Neural cell (in vitro differentiated cells): ENCODE measurements around the gene HSFX3.
"Not testable (repeated sequence)": the region's sequence is repeated elsewhere in the genome, so short reads cannot be mapped to it uniquely, and the experiment has no call there.

ENCODE experiments used
- EP300 ChIP-seq: fragments of 450-650 bp; conservative IDR thresholded peaks from 2 replicates; pipeline ENCODE4 v1.6.1; 2014; ENCODE audit warnings: antibody characterized with exemption, mild to moderate bottlenecking, moderate library complexity; ENCODE audit not compliant: poor library complexity, severe bottlenecking
- EZH2 ChIP-seq: fragments of 200-600, 300-800 bp; shearing (Covaris generic), sonication (generic); IDR thresholded peaks from 2 replicates; pipeline ENCODE4 v1.6.1; 2014; ENCODE audit warnings: antibody characterized with exemption, low read length, borderline replicate concordance, mild to moderate bottlenecking; ENCODE audit not compliant: insufficient read depth, poor library complexity, severe bottlenecking
- TAF1 ChIP-seq: IDR thresholded peaks from 2 replicates; pipeline ENCODE4 v1.6.1; 2012; ENCODE audit warnings: low read depth
- TF ChIP-seq, protein P1 (sequence below): IDR thresholded peaks from 2 replicates; pipeline ENCODE4 v1.6.1; 2012; ENCODE audit warnings: borderline replicate concordance
- TF ChIP-seq, protein P2 (sequence below): fragments of 450-650 bp; IDR thresholded peaks from 2 replicates; pipeline ENCODE4 v1.5.1; 2014; ENCODE audit warnings: antibody characterized with exemption, mild to moderate bottlenecking, moderate library complexity; ENCODE audit not compliant: poor library complexity, severe bottlenecking

DNA sequence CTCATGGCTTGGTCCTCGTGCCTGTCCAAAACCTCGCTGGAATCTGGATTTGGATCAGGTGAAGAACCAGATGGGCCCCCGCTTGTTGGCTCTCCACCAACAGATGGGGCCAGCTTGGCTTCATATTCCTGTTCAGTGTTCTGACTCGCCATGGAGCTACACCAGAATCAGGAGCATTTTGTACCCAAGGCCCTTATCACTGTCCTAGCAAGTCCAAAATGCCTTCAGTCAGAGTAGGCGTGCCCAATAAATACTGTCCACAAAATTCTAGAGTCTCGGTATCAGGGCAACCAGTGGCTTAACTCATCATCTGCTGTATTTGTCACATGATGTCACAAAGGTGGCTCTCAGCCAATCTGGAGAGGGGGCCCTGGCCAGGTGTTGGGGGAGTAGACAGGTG is at the start of gene HSFX3:
- TF ChIP-seq EP300, TAF1, EZH2: not testable (repeated sequence)
- TF ChIP-seq, protein P1, sequence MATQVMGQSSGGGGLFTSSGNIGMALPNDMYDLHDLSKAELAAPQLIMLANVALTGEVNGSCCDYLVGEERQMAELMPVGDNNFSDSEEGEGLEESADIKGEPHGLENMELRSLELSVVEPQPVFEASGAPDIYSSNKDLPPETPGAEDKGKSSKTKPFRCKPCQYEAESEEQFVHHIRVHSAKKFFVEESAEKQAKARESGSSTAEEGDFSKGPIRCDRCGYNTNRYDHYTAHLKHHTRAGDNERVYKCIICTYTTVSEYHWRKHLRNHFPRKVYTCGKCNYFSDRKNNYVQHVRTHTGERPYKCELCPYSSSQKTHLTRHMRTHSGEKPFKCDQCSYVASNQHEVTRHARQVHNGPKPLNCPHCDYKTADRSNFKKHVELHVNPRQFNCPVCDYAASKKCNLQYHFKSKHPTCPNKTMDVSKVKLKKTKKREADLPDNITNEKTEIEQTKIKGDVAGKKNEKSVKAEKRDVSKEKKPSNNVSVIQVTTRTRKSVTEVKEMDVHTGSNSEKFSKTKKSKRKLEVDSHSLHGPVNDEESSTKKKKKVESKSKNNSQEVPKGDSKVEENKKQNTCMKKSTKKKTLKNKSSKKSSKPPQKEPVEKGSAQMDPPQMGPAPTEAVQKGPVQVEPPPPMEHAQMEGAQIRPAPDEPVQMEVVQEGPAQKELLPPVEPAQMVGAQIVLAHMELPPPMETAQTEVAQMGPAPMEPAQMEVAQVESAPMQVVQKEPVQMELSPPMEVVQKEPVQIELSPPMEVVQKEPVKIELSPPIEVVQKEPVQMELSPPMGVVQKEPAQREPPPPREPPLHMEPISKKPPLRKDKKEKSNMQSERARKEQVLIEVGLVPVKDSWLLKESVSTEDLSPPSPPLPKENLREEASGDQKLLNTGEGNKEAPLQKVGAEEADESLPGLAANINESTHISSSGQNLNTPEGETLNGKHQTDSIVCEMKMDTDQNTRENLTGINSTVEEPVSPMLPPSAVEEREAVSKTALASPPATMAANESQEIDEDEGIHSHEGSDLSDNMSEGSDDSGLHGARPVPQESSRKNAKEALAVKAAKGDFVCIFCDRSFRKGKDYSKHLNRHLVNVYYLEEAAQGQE = not testable (repeated sequence)
- TF ChIP-seq, protein P2, sequence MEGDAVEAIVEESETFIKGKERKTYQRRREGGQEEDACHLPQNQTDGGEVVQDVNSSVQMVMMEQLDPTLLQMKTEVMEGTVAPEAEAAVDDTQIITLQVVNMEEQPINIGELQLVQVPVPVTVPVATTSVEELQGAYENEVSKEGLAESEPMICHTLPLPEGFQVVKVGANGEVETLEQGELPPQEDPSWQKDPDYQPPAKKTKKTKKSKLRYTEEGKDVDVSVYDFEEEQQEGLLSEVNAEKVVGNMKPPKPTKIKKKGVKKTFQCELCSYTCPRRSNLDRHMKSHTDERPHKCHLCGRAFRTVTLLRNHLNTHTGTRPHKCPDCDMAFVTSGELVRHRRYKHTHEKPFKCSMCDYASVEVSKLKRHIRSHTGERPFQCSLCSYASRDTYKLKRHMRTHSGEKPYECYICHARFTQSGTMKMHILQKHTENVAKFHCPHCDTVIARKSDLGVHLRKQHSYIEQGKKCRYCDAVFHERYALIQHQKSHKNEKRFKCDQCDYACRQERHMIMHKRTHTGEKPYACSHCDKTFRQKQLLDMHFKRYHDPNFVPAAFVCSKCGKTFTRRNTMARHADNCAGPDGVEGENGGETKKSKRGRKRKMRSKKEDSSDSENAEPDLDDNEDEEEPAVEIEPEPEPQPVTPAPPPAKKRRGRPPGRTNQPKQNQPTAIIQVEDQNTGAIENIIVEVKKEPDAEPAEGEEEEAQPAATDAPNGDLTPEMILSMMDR = not testable (repeated sequence)
